ENCODE results near the gene SLC6A1. TPM values are rescaled to one million over a fixed set of nuclear protein-coding genes. Genes with fewer than 3 reads are reported as not detected.

Gene SLC6A1
- total RNA-seq, 2 experiments from 2014 or later: not detected

- no peak overlapping the region for H3K4me3 ChIP-seq (ENCODE audit: low read depth, low read length, poor library complexity, severe bottlenecking)
- no peak overlapping the region for H2AFZ ChIP-seq (ENCODE audit: low read length)
- H3K27ac ChIP-seq (ENCODE audit: low read depth, low read length, poor library complexity, severe bottlenecking): no peak overlapping the region
- CTCF ChIA-PET (ENCODE audit: unreplicated experiment): no interaction called here
- H3K9me3 ChIP-seq (ENCODE audit: low read length): no peaks in the 10 kb centered on the region
- no peaks in the 10 kb centered on the region for H3K4me1 ChIP-seq (ENCODE audit: insufficient read depth, low read length, poor library complexity, severe bottlenecking)
- H3K9me2 ChIP-seq (ENCODE audit: insufficient read depth, low read length): no peaks in the 10 kb centered on the region
- TF ChIP-seq EZH2phosphoT487 (IDR thresholded peaks at IDR 0.05; ENCODE audit: borderline replicate concordance, low read depth, low read length) (no peak), CTCF (conservative IDR thresholded peaks at IDR 0.05; ENCODE audit: low read length) (no peak)
- no peak for DNase-seq (ENCODE audit: low spot score)
- POLR2A ChIA-PET: interaction anchor here (0.5 kb wide), 1 partner anchor 226 kb away, joined by 3 read pairs; no protein-coding TSS in a partner anchor
- no peaks in the 10 kb centered on the region for H3K36me3 ChIP-seq (ENCODE audit: insufficient read depth, low read length)
- no peaks in the 10 kb centered on the region for H4K20me1 ChIP-seq (ENCODE audit: insufficient read depth, low read length)
- no peaks in the 10 kb centered on the region; the same call in 1 of the 2 replicates for H3K79me2 ChIP-seq (ENCODE audit: insufficient read depth, low read depth, low read length)
- intact Hi-C loops (cut with micrococcal nuclease; ENCODE audit: unreplicated experiment): no loop called here
- no TSS peak for BruUV-seq (replicated peaks)
- no peak overlapping the region for H3K4me2 ChIP-seq (ENCODE audit: low read length)
These were observed 78.7 kb downstream of the SLC6A1 start for GRCh38 chr3:11071096-11071755.

- H3K4me3 ChIP-seq (ENCODE audit: low read depth, low read length, poor library complexity, severe bottlenecking): no peak overlapping the region
- H3K4me1 ChIP-seq (ENCODE audit: insufficient read depth, low read length, poor library complexity, severe bottlenecking): no peaks in the 10 kb centered on the region
These were observed 80.1 kb downstream of the SLC6A1 start for GRCh38 chr3:11072631-11073030.

More at GRCh38 chr3:11072631-11073030, 80.1 kb downstream of the SLC6A1 start:
- no TSS peak for BruUV-seq (replicated peaks)
- no peak for TF ChIP-seq EZH2phosphoT487 (IDR thresholded peaks at IDR 0.05; ENCODE audit: borderline replicate concordance, low read depth, low read length)
- no peak for TF ChIP-seq CTCF (conservative IDR thresholded peaks at IDR 0.05; ENCODE audit: low read length)
- CTCF ChIA-PET (ENCODE audit: unreplicated experiment): no interaction called here
- H3K79me2 ChIP-seq (ENCODE audit: insufficient read depth, low read depth, low read length): no peaks in the 10 kb centered on the region
- H3K36me3 ChIP-seq (ENCODE audit: insufficient read depth, low read length): no peaks in the 10 kb centered on the region
- H3K9me3 ChIP-seq (ENCODE audit: low read length): no peaks in the 10 kb centered on the region
- no peaks in the 10 kb centered on the region for H3K9me2 ChIP-seq (ENCODE audit: insufficient read depth, low read length)
- POLR2A ChIA-PET: no interaction called here
- DNase-seq (ENCODE audit: low spot score): no peak
- intact Hi-C loops (cut with micrococcal nuclease; ENCODE audit: unreplicated experiment): no loop called here
- H4K20me1 ChIP-seq (ENCODE audit: insufficient read depth, low read length): no peaks in the 10 kb centered on the region
- H3K4me2 ChIP-seq (ENCODE audit: low read length): no peak overlapping the region
- H2AFZ ChIP-seq (ENCODE audit: low read length): no peak overlapping the region
- no peak overlapping the region for H3K27ac ChIP-seq (ENCODE audit: low read depth, low read length, poor library complexity, severe bottlenecking)
